Measurements from ENCODE around the gene PRKCZ.

The PRKCZ gene

DNA sequence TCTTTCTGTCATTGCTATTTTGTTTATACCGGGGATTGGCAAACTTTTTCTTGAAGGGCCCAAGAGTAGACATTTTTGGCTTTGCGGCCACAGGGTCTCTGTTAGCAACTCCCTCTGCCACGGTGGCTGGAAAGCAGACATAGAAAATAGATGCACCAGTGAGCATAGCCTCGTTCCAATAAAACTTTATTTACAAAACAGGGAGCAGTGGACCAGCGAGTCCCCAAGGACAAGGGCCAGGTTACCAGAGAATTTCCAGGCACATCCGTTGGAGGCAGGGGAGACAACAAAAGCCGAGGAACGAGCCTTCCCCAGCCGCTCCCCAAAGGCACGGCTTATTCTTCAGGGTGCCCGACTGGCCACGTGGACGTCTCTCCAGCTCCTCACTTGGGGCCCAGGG is 117.9 kb downstream of the PRKCZ start:
- H3K4me3 ChIP-seq (replicated peaks; ENCODE audit: low read depth, low read length): no peak overlapping the region
- TF ChIP-seq, protein P1, sequence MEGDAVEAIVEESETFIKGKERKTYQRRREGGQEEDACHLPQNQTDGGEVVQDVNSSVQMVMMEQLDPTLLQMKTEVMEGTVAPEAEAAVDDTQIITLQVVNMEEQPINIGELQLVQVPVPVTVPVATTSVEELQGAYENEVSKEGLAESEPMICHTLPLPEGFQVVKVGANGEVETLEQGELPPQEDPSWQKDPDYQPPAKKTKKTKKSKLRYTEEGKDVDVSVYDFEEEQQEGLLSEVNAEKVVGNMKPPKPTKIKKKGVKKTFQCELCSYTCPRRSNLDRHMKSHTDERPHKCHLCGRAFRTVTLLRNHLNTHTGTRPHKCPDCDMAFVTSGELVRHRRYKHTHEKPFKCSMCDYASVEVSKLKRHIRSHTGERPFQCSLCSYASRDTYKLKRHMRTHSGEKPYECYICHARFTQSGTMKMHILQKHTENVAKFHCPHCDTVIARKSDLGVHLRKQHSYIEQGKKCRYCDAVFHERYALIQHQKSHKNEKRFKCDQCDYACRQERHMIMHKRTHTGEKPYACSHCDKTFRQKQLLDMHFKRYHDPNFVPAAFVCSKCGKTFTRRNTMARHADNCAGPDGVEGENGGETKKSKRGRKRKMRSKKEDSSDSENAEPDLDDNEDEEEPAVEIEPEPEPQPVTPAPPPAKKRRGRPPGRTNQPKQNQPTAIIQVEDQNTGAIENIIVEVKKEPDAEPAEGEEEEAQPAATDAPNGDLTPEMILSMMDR (IDR thresholded peaks at IDR 0.05; ENCODE audit: low read length, missing control alignments): no peak
- DNase-seq (ENCODE audit: low read depth): no peak

DNA sequence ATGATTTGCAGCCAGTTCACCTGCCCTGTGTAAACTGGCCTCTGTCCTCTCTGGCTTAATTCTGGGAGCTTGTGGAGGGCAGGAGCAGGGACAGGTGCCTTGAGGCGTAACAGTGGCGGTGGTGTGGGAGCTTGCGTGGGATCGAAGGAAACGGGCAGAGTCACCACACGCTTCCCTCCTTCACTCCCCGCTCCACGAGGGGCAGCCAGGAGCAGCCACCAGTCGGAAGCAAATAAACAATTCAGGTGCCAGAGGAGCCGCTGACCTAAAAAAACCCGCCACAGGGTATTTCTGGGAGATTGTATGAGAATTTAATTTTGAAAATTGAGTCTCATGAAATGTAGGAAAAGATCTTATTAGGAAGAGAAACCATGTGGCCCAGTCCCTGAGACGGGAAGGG is 118.3 kb downstream of the PRKCZ start:
- DNase-seq (ENCODE audit: low read depth): no peak
- TF ChIP-seq, protein P1 (IDR thresholded peaks at IDR 0.05; ENCODE audit: low read length, missing control alignments): no peak

DNA sequence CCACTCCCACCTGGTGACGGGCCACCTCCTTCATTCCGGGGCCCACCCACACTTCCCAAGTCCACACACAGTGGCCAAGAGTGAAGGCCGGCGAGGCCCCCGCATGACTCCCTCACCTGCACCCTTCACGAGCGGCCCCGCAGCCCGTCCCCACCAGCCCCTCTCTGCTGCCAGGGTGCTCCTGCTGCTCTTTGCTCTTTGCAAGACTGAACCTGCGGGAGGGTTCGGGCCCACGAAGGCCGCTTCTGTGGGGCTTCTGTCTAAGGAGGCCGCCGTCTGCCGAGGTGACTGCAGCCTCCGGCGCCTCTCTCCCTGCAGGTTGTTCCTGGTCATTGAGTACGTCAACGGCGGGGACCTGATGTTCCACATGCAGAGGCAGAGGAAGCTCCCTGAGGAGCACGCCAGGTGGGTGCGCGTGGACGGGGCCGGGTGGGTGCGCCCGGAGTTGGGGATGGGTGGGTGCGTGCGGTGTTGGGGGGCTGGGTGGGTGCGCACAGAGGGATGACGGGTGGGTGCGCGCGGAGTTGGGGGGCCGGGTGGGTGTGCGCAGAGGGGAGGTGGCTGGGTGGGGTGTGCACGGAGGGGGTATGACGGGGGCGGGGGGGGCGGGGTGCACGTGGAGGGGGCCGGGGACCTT is 119.1 kb downstream of the PRKCZ start:
- H3K4me3 ChIP-seq (replicated peaks; ENCODE audit: low read depth, low read length): no peak overlapping the region
- TF ChIP-seq, protein P1 (IDR thresholded peaks at IDR 0.05; ENCODE audit: low read length, missing control alignments): no peak
- no peak for DNase-seq (ENCODE audit: low read depth)

More for the DNA sequence above, 118.3 kb downstream of the PRKCZ start:
- H3K4me3 ChIP-seq (replicated peaks; ENCODE audit: low read depth, low read length): no peak overlapping the region

DNA sequence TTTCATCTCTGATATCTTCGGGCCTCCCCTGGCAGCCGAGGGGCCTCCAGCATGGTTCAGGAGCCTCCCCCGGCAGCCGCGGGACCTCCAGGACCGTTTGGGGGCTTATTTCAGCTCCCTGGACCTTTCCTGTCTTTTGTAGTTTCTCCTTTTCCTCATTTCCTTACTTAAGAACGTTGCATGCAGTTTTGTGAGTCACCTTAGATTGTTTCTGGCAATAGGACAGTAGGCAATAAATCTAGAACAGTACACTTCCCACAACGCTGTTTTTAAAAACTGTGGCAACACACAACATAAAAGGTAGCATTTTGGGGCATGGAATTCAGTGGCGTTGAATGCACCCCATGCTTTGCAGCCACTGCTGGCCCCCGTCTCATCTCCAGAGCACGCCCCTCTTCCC is 120.0 kb downstream of the PRKCZ start:
- DNase-seq (ENCODE audit: low read depth): no peak
- H3K4me3 ChIP-seq (replicated peaks; ENCODE audit: low read depth, low read length): no peak overlapping the region

DNA sequence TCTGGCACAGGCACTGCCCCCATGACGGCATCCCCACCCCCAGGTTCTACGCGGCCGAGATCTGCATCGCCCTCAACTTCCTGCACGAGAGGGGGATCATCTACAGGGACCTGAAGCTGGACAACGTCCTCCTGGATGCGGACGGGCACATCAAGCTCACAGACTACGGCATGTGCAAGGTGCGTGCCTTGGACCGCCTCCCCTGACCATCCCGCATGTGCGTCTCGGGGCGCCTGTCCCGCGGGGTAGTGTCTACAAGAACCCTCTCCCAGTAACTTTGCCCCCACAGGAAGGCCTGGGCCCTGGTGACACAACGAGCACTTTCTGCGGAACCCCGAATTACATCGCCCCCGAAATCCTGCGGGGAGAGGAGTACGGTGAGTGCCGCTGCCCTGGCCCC is 121.8 kb downstream of the PRKCZ start:
- no peak overlapping the region for H3K4me3 ChIP-seq (replicated peaks; ENCODE audit: low read depth, low read length)

More for the DNA sequence above, 120.0 kb downstream of the PRKCZ start:
- TF ChIP-seq, protein P1 (IDR thresholded peaks at IDR 0.05; ENCODE audit: low read length, missing control alignments): no peak

DNA sequence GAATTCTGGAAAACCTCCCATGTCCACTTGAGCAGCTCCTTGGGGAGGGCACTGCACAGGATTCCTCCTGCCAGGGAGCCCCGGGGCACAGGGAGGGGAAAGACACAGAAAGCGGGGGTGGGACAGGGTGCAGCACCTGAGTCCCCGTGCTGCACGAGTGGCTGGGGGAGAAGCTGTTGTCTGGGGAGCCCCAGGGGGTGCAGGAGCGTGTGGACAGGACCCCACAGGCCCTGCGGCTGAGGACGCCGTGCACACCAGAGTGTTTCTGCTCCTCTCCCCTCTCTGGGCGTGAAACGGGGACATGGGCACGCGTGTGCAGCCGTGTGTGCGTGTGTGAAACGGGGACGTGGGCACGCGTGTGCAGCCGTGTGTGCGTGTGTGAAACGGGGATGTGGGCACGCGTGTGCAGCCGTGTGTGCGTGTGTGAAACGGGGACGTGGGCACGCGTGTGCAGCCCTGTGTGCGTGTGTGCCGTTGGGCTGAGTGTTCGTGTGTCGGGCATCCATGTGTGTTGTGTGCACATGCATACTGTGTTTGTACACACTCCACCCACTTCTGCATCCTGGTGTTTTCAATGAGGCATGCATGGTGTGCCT is 122.4 kb downstream of the PRKCZ start:
- no peak overlapping the region for H3K4me3 ChIP-seq (replicated peaks; ENCODE audit: low read depth, low read length)
- TF ChIP-seq, protein P1 (IDR thresholded peaks at IDR 0.05; ENCODE audit: low read length, missing control alignments): no peak
- DNase-seq (ENCODE audit: low read depth): no peak

More for the DNA sequence above, 121.8 kb downstream of the PRKCZ start:
- DNase-seq (ENCODE audit: low read depth): no peak
- TF ChIP-seq, protein P1 (IDR thresholded peaks at IDR 0.05; ENCODE audit: low read length, missing control alignments): no peak
